Effector memory CD8-positive, alpha-beta T cell (primary cell): ENCODE measurements around the gene CRHR1.

Experiments
- ATAC-seq: fragments of 150-1000 bp; cut with Tn5 transposase; replicated peaks from 2 replicates; pipeline ENCODE4 v1.10.0; 2021; ENCODE audit warnings: mild to moderate bottlenecking, moderate library complexity
- DNase-seq, 3 experiments: peaks; one replicate each; pipeline ENCODE4 v3.0.0; 2021
- H3K27ac Mint-ChIP-seq, 2 donors: one replicate each; pipeline ENCODE4 v1.8.0; 2022; ENCODE audit warnings: mild to moderate bottlenecking in 2 of 2, mixed read lengths in 2 of 2, moderate library complexity in 2 of 2
- H3K27me3 Mint-ChIP-seq, 2 donors: one replicate each; pipeline ENCODE4 v1.8.0; 2022; ENCODE audit warnings: mixed read lengths in 2 of 2
- H3K36me3 Mint-ChIP-seq: one replicate; pipeline ENCODE4 v1.8.0; 2022; ENCODE audit warnings: mild to moderate bottlenecking, moderate library complexity, mixed read lengths; ENCODE audit not compliant: insufficient read depth
- H3K4me1 Mint-ChIP-seq, 2 donors: one replicate each; pipeline ENCODE4 v1.8.0; 2022; ENCODE audit warnings: low read depth in 2 of 2, mixed read lengths in 2 of 2
- H3K4me3 Mint-ChIP-seq, 2 donors: one replicate each; pipeline ENCODE4 v1.8.0; 2022; ENCODE audit warnings: mild to moderate bottlenecking in 2 of 2, mixed read lengths in 2 of 2, moderate library complexity in 2 of 2
- H3K9me3 Mint-ChIP-seq, 2 donors: one replicate each; pipeline ENCODE4 v1.8.0; 2022; ENCODE audit warnings: mixed read lengths in 2 of 2

CRHR1 gene

GRCh38 chr17:45808845-45809244 is 24.7 kb downstream of the CRHR1 start:
- H3K36me3 Mint-ChIP-seq = no peaks in the 10 kb centered on the region
- no peaks in the 10 kb centered on the region for H3K4me1 Mint-ChIP-seq
- DNase-seq (no peak), ATAC-seq (no peak)
- H3K4me3 Mint-ChIP-seq = no peak overlapping the region
- no peaks in the 10 kb centered on the region for H3K9me3 Mint-ChIP-seq
- peaks cover 32 to 83% of the 10 kb centered on the region in 2 donors for H3K27me3 Mint-ChIP-seq
- no peak overlapping the region for H3K27ac Mint-ChIP-seq

GRCh38 chr17:45809499-45809898 is 25.4 kb downstream of the CRHR1 start:
- H3K4me3 Mint-ChIP-seq = no peak overlapping the region
- no peaks in the 10 kb centered on the region for H3K9me3 Mint-ChIP-seq
- ATAC-seq (no peak), DNase-seq (no peak)
- H3K4me1 Mint-ChIP-seq = no peaks in the 10 kb centered on the region
- H3K27ac Mint-ChIP-seq = no peak overlapping the region
- no peaks in the 10 kb centered on the region for H3K36me3 Mint-ChIP-seq
- H3K27me3 Mint-ChIP-seq = peaks cover 29 to 83% of the 10 kb centered on the region in 2 donors

GRCh38 chr17:45812102-45812501 is 28.0 kb downstream of the CRHR1 start:
- ATAC-seq (no peak), DNase-seq (no peak)
- Mint-ChIP-seq H3K27ac (no peak overlapping the region), H3K4me3 (no peak overlapping the region), H3K36me3 (peaks cover 2% of the 10 kb centered on the region), H3K27me3 (peaks cover 10 to 63% of the 10 kb centered on the region in 2 donors), H3K4me1 (no peaks in the 10 kb centered on the region), H3K9me3 (no peaks in the 10 kb centered on the region)

GRCh38 chr17:45813048-45813725 is 29.1 kb downstream of the CRHR1 start:
- no peaks in the 10 kb centered on the region for H3K9me3 Mint-ChIP-seq
- H3K27ac Mint-ChIP-seq = no peak overlapping the region
- no peak overlapping the region for H3K4me3 Mint-ChIP-seq
- H3K4me1 Mint-ChIP-seq = no peaks in the 10 kb centered on the region
- peaks cover 8 to 52% of the 10 kb centered on the region in 2 donors for H3K27me3 Mint-ChIP-seq
- peaks cover 2% of the 10 kb centered on the region for H3K36me3 Mint-ChIP-seq
- no peak for DNase-seq
- no peak for ATAC-seq

GRCh38 chr17:45814622-45815606 is 30.8 kb downstream of the CRHR1 start:
- Mint-ChIP-seq H3K9me3 (no peaks in the 10 kb centered on the region), H3K27me3 (peaks cover 8 to 45% of the 10 kb centered on the region in 2 donors), H3K4me1 (no peaks in the 10 kb centered on the region)

GRCh38 chr17:45815752-45816151 is 31.6 kb downstream of the CRHR1 start:
- Mint-ChIP-seq H3K27ac (no peak overlapping the region), H3K4me1 (no peaks in the 10 kb centered on the region), H3K4me3 (no peak overlapping the region), H3K27me3 (peaks cover 8 to 47% of the 10 kb centered on the region in 2 donors), H3K9me3 (no peaks in the 10 kb centered on the region), H3K36me3 (peaks cover 2% of the 10 kb centered on the region)
- no peak for DNase-seq
- ATAC-seq = no peak

More at GRCh38 chr17:45814622-45815606, 30.8 kb downstream of the CRHR1 start:
- no peak for DNase-seq
- no peak overlapping the region for H3K27ac Mint-ChIP-seq
- ATAC-seq = no peak
- no peak overlapping the region for H3K4me3 Mint-ChIP-seq
- peaks cover 2% of the 10 kb centered on the region for H3K36me3 Mint-ChIP-seq

- Mint-ChIP-seq H3K4me1 (no peaks in the 10 kb centered on the region), H3K4me3 (no peak overlapping the region), H3K27me3 (peaks cover 8 to 31% of the 10 kb centered on the region in 2 donors), H3K9me3 (no peaks in the 10 kb centered on the region), H3K36me3 (peaks cover 2% of the 10 kb centered on the region), H3K27ac (no peak overlapping the region)
- no peak for DNase-seq
- no peak for ATAC-seq
These were observed 33.9 kb downstream of the CRHR1 start for GRCh38 chr17:45818041-45818440.

- H3K27me3 Mint-ChIP-seq = peaks cover 3 to 27% of the 10 kb centered on the region in 2 donors
- no peak for ATAC-seq
- H3K4me1 Mint-ChIP-seq = no peaks in the 10 kb centered on the region
- no peak overlapping the region for H3K4me3 Mint-ChIP-seq
- no peak overlapping the region for H3K27ac Mint-ChIP-seq
- no peaks in the 10 kb centered on the region for H3K9me3 Mint-ChIP-seq
- no peak for DNase-seq
- peaks cover 2% of the 10 kb centered on the region for H3K36me3 Mint-ChIP-seq
These were observed 34.6 kb downstream of the CRHR1 start for GRCh38 chr17:45818699-45819098.

- DNase-seq = no peak
- Mint-ChIP-seq H3K4me1 (no peaks in the 10 kb centered on the region), H3K4me3 (no peak overlapping the region), H3K36me3 (peaks cover 2% of the 10 kb centered on the region), H3K9me3 (no peaks in the 10 kb centered on the region), H3K27me3 (peaks cover 0 to 26% of the 10 kb centered on the region in 2 donors), H3K27ac (no peak overlapping the region)
- no peak for ATAC-seq
These were observed 35.5 kb downstream of the CRHR1 start for GRCh38 chr17:45819632-45820031.

- Mint-ChIP-seq H3K36me3 (peaks cover 2% of the 10 kb centered on the region), H3K4me1 (no peaks in the 10 kb centered on the region), H3K4me3 (no peak overlapping the region), H3K27ac (no peak overlapping the region), H3K27me3 (peaks cover 0 to 21% of the 10 kb centered on the region in 2 donors), H3K9me3 (no peaks in the 10 kb centered on the region)
- DNase-seq (no peak), ATAC-seq (no peak)
These were observed 36.1 kb downstream of the CRHR1 start for GRCh38 chr17:45820052-45820780.

- peaks cover 0 to 21% of the 10 kb centered on the region in 2 donors for H3K27me3 Mint-ChIP-seq
- no peak overlapping the region for H3K27ac Mint-ChIP-seq
- H3K9me3 Mint-ChIP-seq = no peaks in the 10 kb centered on the region
- no peak for DNase-seq
- H3K4me3 Mint-ChIP-seq = no peak overlapping the region
- H3K4me1 Mint-ChIP-seq = no peaks in the 10 kb centered on the region
- no peak for ATAC-seq
- no peaks in the 10 kb centered on the region for H3K36me3 Mint-ChIP-seq
These were observed 37.0 kb downstream of the CRHR1 start for GRCh38 chr17:45821147-45821546.

GRCh38 chr17:45823598-45823997 is 39.5 kb downstream of the CRHR1 start:
- Mint-ChIP-seq H3K27ac (no peak overlapping the region), H3K4me1 (no peaks in the 10 kb centered on the region), H3K9me3 (no peaks in the 10 kb centered on the region), H3K36me3 (no peaks in the 10 kb centered on the region), H3K27me3 (peaks cover 4 to 37% of the 10 kb centered on the region in 2 donors), H3K4me3 (no peak overlapping the region)
- no peak for DNase-seq
- peak; percentile 45 for ATAC-seq

- no peak for ATAC-seq
- Mint-ChIP-seq H3K36me3 (no peaks in the 10 kb centered on the region), H3K4me3 (no peak overlapping the region), H3K4me1 (no peaks in the 10 kb centered on the region), H3K27me3 (peaks cover 12 to 46% of the 10 kb centered on the region in 2 donors), H3K27ac (no peak overlapping the region), H3K9me3 (no peaks in the 10 kb centered on the region)
- DNase-seq = no peak
These were observed 40.4 kb downstream of the CRHR1 start for GRCh38 chr17:45824475-45824874.
